ENCODE results near the gene ANKS1A.

Gene ANKS1A

DNA sequence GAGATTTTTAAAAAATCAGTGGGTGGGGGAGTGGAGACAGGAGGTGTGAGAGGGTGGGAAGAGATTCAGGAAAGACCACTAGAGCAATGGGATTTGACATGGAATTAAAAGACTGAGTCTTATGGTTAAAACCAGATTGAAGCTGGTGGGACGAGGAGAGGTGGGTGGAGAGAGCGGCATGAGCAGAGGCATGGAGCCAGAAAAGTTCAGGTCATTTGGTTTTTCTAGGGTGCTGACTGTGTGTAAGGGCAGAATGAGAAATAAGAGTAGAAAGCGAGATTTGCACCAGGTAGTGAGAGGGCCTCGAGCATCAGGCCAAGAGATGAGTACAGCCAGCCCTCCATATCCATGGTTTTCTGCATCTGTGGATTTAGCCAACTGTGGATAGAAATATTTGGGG is 130.8 kb downstream of the ANKS1A start:
- Histone ChIP-seq H3K36me3 (ENCODE audit: control insufficient read depth in 2 of 2, insufficient read depth in 1 of 2, low read length in 2 of 2) (peaks cover 0 to 14% of the 10 kb centered on the region in 2 experiments; a peak in 1 of 3 replicates), H3K4me1 (ENCODE audit: control insufficient read depth, insufficient read depth, low read length) (peaks cover 20% of the 10 kb centered on the region), H3K4me3 (ENCODE audit: low read depth, low read length) (no peak overlapping the region), H3K9me3 (ENCODE audit: control insufficient read depth, insufficient read depth, low read depth, low read length) (no peaks in the 10 kb centered on the region), H3K27ac (ENCODE audit: extremely low read depth, low read depth, low read length) (no peak overlapping the region)
- TF ChIP-seq ZNF585B (tag by site-specific recombination; IDR thresholded peaks at IDR 0.05) = no peak
- TF ChIP-seq ZNF473 (tag by site-specific recombination; IDR thresholded peaks at IDR 0.05) = no peak
- no peak for TF ChIP-seq ZNF623 (tag by site-specific recombination; IDR thresholded peaks at IDR 0.05)
- TF ChIP-seq, protein P1, sequence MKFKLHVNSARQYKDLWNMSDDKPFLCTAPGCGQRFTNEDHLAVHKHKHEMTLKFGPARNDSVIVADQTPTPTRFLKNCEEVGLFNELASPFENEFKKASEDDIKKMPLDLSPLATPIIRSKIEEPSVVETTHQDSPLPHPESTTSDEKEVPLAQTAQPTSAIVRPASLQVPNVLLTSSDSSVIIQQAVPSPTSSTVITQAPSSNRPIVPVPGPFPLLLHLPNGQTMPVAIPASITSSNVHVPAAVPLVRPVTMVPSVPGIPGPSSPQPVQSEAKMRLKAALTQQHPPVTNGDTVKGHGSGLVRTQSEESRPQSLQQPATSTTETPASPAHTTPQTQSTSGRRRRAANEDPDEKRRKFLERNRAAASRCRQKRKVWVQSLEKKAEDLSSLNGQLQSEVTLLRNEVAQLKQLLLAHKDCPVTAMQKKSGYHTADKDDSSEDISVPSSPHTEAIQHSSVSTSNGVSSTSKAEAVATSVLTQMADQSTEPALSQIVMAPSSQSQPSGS (tag by site-specific recombination; IDR thresholded peaks at IDR 0.05; ENCODE audit: low read depth) = no peak
- TF ChIP-seq GLIS1 (tag by site-specific recombination; IDR thresholded peaks at IDR 0.05) = no peak
- TF ChIP-seq ZNF221 (tag by site-specific recombination; IDR thresholded peaks at IDR 0.05; ENCODE audit: borderline replicate concordance) = no peak
- TF ChIP-seq, protein P2, sequence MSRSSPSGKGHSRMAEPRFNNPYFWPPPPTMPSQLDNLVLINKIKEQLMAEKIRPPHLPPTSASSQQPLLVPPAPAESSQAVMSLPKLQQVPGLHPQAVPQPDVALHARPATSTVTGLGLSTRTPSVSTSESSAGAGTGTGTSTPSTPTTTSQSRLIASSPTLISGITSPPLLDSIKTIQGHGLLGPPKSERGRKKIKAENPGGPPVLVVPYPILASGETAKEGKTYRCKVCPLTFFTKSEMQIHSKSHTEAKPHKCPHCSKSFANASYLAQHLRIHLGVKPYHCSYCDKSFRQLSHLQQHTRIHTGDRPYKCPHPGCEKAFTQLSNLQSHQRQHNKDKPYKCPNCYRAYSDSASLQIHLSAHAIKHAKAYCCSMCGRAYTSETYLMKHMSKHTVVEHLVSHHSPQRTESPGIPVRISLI (tag by site-specific recombination; IDR thresholded peaks at IDR 0.05) = no peak
- TF ChIP-seq, protein P3, sequence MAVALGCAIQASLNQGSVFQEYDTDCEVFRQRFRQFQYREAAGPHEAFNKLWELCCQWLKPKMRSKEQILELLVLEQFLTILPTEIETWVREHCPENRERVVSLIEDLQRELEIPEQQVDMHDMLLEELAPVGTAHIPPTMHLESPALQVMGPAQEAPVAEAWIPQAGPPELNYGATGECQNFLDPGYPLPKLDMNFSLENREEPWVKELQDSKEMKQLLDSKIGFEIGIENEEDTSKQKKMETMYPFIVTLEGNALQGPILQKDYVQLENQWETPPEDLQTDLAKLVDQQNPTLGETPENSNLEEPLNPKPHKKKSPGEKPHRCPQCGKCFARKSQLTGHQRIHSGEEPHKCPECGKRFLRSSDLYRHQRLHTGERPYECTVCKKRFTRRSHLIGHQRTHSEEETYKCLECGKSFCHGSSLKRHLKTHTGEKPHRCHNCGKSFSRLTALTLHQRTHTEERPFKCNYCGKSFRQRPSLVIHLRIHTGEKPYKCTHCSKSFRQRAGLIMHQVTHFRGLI (tag by site-specific recombination; IDR thresholded peaks at IDR 0.05) = no peak
- ChIA-PET CTCF (interaction anchor here (0.8 to 0.9 kb wide), 2 partner anchors 33 to 119 kb away, joined by 3 read pairs; no protein-coding TSS in a partner anchor), POLR2A (no interaction called here)

DNA sequence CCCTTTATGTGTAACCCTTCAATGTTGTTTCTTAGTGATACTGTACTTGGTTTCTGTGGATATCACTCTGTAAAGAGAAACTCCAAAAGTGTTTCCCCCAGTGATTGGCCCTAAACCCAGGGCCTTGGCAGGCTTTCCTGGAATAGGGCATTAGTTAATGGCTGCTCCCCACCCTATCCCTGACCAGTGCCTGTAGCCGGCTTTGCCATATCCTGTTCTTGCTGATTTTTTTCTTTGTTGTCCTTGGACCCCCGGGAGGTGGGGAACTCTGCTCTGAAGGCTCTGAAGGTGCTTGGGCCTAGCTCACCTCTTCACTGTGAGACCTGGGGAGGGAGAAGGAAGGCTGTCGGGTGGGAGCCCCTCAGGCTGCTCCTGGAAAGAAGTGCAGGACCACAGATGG is 131.9 kb downstream of the ANKS1A start:
- POLR2A ChIA-PET = no interaction called here
- H3K4me3 ChIP-seq (ENCODE audit: low read depth, low read length) = no peak overlapping the region
- TF ChIP-seq, protein P4, sequence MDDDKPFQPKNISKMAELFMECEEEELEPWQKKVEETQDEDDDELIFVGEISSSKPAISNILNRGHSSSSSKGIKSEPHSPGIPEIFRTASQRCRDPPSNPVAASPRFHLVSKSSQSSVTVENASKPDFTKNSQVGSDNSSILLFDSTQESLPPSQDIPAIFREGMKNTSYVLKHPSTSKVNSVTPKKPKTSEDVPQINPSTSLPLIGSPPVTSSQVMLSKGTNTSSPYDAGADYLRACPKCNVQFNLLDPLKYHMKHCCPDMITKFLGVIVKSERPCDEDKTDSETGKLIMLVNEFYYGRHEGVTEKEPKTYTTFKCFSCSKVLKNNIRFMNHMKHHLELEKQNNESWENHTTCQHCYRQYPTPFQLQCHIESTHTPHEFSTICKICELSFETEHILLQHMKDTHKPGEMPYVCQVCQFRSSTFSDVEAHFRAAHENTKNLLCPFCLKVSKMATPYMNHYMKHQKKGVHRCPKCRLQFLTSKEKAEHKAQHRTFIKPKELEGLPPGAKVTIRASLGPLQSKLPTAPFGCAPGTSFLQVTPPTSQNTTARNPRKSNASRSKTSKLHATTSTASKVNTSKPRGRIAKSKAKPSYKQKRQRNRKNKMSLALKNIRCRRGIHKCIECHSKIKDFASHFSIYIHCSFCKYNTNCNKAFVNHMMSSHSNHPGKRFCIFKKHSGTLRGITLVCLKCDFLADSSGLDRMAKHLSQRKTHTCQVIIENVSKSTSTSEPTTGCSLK (tag by site-specific recombination; IDR thresholded peaks at IDR 0.05) = no peak
- TF ChIP-seq, protein P5, sequence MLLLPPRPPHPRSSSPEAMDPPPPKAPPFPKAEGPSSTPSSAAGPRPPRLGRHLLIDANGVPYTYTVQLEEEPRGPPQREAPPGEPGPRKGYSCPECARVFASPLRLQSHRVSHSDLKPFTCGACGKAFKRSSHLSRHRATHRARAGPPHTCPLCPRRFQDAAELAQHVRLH (tag by site-specific recombination; IDR thresholded peaks at IDR 0.05) = no peak
- TF ChIP-seq OVOL3 (tag by site-specific recombination; IDR thresholded peaks at IDR 0.05) = no peak
- TF ChIP-seq, protein P6, sequence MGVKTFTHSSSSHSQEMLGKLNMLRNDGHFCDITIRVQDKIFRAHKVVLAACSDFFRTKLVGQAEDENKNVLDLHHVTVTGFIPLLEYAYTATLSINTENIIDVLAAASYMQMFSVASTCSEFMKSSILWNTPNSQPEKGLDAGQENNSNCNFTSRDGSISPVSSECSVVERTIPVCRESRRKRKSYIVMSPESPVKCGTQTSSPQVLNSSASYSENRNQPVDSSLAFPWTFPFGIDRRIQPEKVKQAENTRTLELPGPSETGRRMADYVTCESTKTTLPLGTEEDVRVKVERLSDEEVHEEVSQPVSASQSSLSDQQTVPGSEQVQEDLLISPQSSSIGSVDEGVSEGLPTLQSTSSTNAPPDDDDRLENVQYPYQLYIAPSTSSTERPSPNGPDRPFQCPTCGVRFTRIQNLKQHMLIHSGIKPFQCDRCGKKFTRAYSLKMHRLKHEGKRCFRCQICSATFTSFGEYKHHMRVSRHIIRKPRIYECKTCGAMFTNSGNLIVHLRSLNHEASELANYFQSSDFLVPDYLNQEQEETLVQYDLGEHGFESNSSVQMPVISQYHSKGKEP (tag by site-specific recombination; IDR thresholded peaks at IDR 0.05) = no peak
- TF ChIP-seq ZNF16 (tag by site-specific recombination; IDR thresholded peaks at IDR 0.05; ENCODE audit: low read depth) = no peak
- no peak for TF ChIP-seq ZNF514 (tag by site-specific recombination; IDR thresholded peaks at IDR 0.05)
- TF ChIP-seq ZNF561 (tag by site-specific recombination; IDR thresholded peaks at IDR 0.05; ENCODE audit: borderline replicate concordance) = no peak
- TF ChIP-seq ZNF23 (tag by site-specific recombination; IDR thresholded peaks at IDR 0.05; ENCODE audit: borderline replicate concordance) = no peak
- no peak for TF ChIP-seq ZNF501 (tag by site-specific recombination; IDR thresholded peaks at IDR 0.05)
- no peak for TF ChIP-seq ZNF558 (tag by site-specific recombination; IDR thresholded peaks at IDR 0.05)
- TF ChIP-seq, protein P1 (tag by site-specific recombination; IDR thresholded peaks at IDR 0.05; ENCODE audit: low read depth) = no peak
- no peak for TF ChIP-seq MEIS1 (CRISPR knock-in tag; IDR thresholded peaks at IDR 0.05; ENCODE audit: borderline replicate concordance)
- TF ChIP-seq ZNF248 (tag by site-specific recombination; IDR thresholded peaks at IDR 0.05) = no peak
- TF ChIP-seq, protein P7, sequence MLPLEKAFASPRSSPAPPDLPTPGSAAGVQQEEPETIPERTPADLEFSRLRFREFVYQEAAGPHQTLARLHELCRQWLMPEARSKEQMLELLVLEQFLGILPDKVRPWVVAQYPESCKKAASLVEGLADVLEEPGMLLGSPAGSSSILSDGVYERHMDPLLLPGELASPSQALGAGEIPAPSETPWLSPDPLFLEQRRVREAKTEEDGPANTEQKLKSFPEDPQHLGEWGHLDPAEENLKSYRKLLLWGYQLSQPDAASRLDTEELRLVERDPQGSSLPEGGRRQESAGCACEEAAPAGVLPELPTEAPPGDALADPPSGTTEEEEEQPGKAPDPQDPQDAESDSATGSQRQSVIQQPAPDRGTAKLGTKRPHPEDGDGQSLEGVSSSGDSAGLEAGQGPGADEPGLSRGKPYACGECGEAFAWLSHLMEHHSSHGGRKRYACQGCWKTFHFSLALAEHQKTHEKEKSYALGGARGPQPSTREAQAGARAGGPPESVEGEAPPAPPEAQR (tag by site-specific recombination; IDR thresholded peaks at IDR 0.05) = no peak
- CTCF ChIA-PET = no interaction called here
- H3K4me1 ChIP-seq (ENCODE audit: control insufficient read depth, insufficient read depth, low read length) = peaks cover 20% of the 10 kb centered on the region
- H3K27ac ChIP-seq (ENCODE audit: extremely low read depth, low read depth, low read length) = no peak overlapping the region
- H3K9me3 ChIP-seq (ENCODE audit: control insufficient read depth, insufficient read depth, low read depth, low read length) = no peaks in the 10 kb centered on the region
- peaks cover 0 to 14% of the 10 kb centered on the region in 2 experiments; a peak in 1 of 3 replicates for H3K36me3 ChIP-seq (ENCODE audit: control insufficient read depth in 2 of 2, insufficient read depth in 1 of 2, low read length in 2 of 2)

Data from HEK293 (cell line).